Neural cell (in vitro differentiated cells): ENCODE measurements around the gene FKBP2. TPM values are rescaled to one million over a fixed set of nuclear protein-coding genes. Genes with fewer than 3 reads are reported as not detected.

ENCODE experiments used
- H2AFZ ChIP-seq: fragments of 200-600, 300-800 bp; sonication (generic), shearing (Covaris generic); 2 replicates; pipeline ENCODE4 v1.6.0; 2014; ENCODE audit warnings: low read depth, mild to moderate bottlenecking, antibody characterized with exemption, low read length, moderate library complexity
- H3F3A ChIP-seq: fragments of 200-600 bp; shearing (Covaris generic); 2 replicates; pipeline ENCODE4 v1.6.1; 2016; ENCODE audit warnings: mild to moderate bottlenecking, moderate library complexity, mixed read lengths, antibody characterized with exemption, low read length; ENCODE audit not compliant: insufficient read depth, poor library complexity, severe bottlenecking
- H3K27ac ChIP-seq: fragments of 200-600, 300-800 bp; sonication (generic), shearing (Covaris generic); 2 replicates; pipeline ENCODE4 v1.5.1; 2014; ENCODE audit warnings: mild to moderate bottlenecking, low read length, moderate library complexity
- H3K27me3 ChIP-seq: fragments of 300-800, 200-600 bp; sonication (generic), shearing (Covaris generic); 2 replicates; pipeline ENCODE4 v1.6.0; 2014; ENCODE audit warnings: mild to moderate bottlenecking, low read depth, low read length, moderate library complexity; ENCODE audit not compliant: insufficient read depth
- H3K36me3 ChIP-seq: fragments of 300-800, 200-600 bp; sonication (generic), shearing (Covaris generic); 2 replicates; pipeline ENCODE4 v1.5.1; 2014; ENCODE audit warnings: mild to moderate bottlenecking, antibody characterized with exemption, low read length, moderate library complexity; ENCODE audit not compliant: insufficient read depth
- H3K4me2 ChIP-seq: fragments of 300-800, 200-600 bp; sonication (generic), shearing (Covaris generic); 2 replicates; pipeline ENCODE4 v1.6.0; 2014; ENCODE audit warnings: mild to moderate bottlenecking, low read length
- H3K4me3 ChIP-seq: fragments of 300-800, 200-600 bp; sonication (generic), shearing (Covaris generic); 2 replicates; pipeline ENCODE4 v1.5.1; 2014; ENCODE audit warnings: mild to moderate bottlenecking, low read length, moderate library complexity
- H3K79me2 ChIP-seq: fragments of 200-600 bp; shearing (Covaris generic); replicated peaks from 2 replicates; pipeline ENCODE4 v1.6.0; 2014; ENCODE audit warnings: mild to moderate bottlenecking, low read length, moderate library complexity; ENCODE audit not compliant: insufficient read depth
- H3K9ac ChIP-seq: fragments of 300-800, 200-600 bp; sonication (generic), shearing (Covaris generic); 2 replicates; pipeline ENCODE4 v1.6.1; 2016; ENCODE audit warnings: mild to moderate bottlenecking, low read length, mixed read lengths
- H3K9me2 ChIP-seq: fragments of 200-600 bp; shearing (Covaris generic); 2 replicates; pipeline ENCODE4 v1.6.1; 2016; ENCODE audit warnings: mild to moderate bottlenecking, low read length, mixed read lengths; ENCODE audit not compliant: insufficient read depth
- H3K9me3 ChIP-seq: fragments of 200-600, 300-800 bp; sonication (generic), shearing (Covaris generic); 2 replicates; pipeline ENCODE4 v1.6.1; 2016; ENCODE audit warnings: mild to moderate bottlenecking, mixed run types, low read length, moderate library complexity, mixed read lengths
- H4K20me1 ChIP-seq: fragments of 200-600 bp; shearing (Covaris generic); 2 replicates; pipeline ENCODE4 v1.6.1; 2016; ENCODE audit warnings: mild to moderate bottlenecking, mixed run types; ENCODE audit not compliant: insufficient read depth
- EP300 ChIP-seq: fragments of 450-650 bp; conservative IDR thresholded peaks from 2 replicates; pipeline ENCODE4 v1.6.1; 2014; ENCODE audit warnings: antibody characterized with exemption, mild to moderate bottlenecking, moderate library complexity; ENCODE audit not compliant: poor library complexity, severe bottlenecking
- EZH2 ChIP-seq: fragments of 200-600, 300-800 bp; shearing (Covaris generic), sonication (generic); IDR thresholded peaks from 2 replicates; pipeline ENCODE4 v1.6.1; 2014; ENCODE audit warnings: antibody characterized with exemption, low read length, borderline replicate concordance, mild to moderate bottlenecking; ENCODE audit not compliant: insufficient read depth, poor library complexity, severe bottlenecking
- MXI1 ChIP-seq: fragments of 450-650 bp; conservative IDR thresholded peaks from 2 replicates; pipeline ENCODE4 v1.6.1; 2014; ENCODE audit warnings: antibody characterized with exemption, mild to moderate bottlenecking; ENCODE audit not compliant: poor library complexity, severe bottlenecking
- POLR2AphosphoS5 ChIP-seq: IDR thresholded peaks from 2 replicates; pipeline ENCODE4 v1.6.1; 2012
- RAD21 ChIP-seq: fragments of 450-650 bp; conservative IDR thresholded peaks from 2 replicates; pipeline ENCODE4 v1.6.1; 2014; ENCODE audit warnings: antibody characterized with exemption, mild to moderate bottlenecking, moderate library complexity
- SMC3 ChIP-seq: fragments of 450-650 bp; conservative IDR thresholded peaks from 2 replicates; pipeline ENCODE4 v1.6.1; 2014; ENCODE audit warnings: antibody characterized with exemption, mild to moderate bottlenecking, moderate library complexity; ENCODE audit not compliant: poor library complexity
- TAF1 ChIP-seq: IDR thresholded peaks from 2 replicates; pipeline ENCODE4 v1.6.1; 2012; ENCODE audit warnings: low read depth
- polyA plus RNA-seq: library from polyadenylated mRNA; depleted of rRNA; stranded (reverse); fragments of >200 nt; gene quantifications from 2 replicates; pipeline ENCODE4 v1.2.3, GENCODE V29; 2014
- TF ChIP-seq, protein P1 (sequence below): IDR thresholded peaks from 2 replicates; pipeline ENCODE4 v1.6.1; 2012; ENCODE audit warnings: borderline replicate concordance
- TF ChIP-seq, protein P2 (sequence below): fragments of 450-650 bp; IDR thresholded peaks from 2 replicates; pipeline ENCODE4 v1.5.1; 2014; ENCODE audit warnings: antibody characterized with exemption, mild to moderate bottlenecking, moderate library complexity; ENCODE audit not compliant: poor library complexity, severe bottlenecking

Gene FKBP2
- polyA plus RNA-seq, 1 donor from 2014 or later = 47.4 TPM

DNA sequence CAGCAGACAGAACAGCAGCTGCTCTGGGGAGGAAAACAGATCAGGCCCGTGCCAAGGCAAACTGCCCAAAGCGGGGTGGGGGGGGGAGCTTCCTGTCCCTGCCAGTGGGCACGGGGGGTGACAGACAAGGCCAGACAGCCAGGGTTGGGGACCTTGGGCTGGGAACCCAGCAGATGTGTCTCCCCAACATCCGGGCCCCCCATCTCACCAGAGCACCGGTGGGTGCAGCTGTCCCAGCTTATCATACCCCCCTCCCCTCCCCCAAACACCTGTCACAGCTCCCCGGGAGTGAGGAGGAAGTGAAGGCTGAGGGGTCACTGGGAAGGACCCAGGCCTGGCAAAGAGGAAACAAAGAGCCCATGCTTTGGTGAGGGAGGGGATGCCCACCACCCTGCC, 4.5 kb downstream of the FKBP2 start:
- peak overlapping the region; percentile 85 for H3K9ac ChIP-seq
- peak overlapping the region; percentile 57 for H3K27ac ChIP-seq
- no peaks in the 10 kb centered on the region for H3K27me3 ChIP-seq
- no peak overlapping the region for H2AFZ ChIP-seq
- H3K79me2 ChIP-seq = peaks cover 13% of the 10 kb centered on the region
- H3K4me3 ChIP-seq = peak overlapping the region; percentile 99
- no peaks in the 10 kb centered on the region for H3K9me2 ChIP-seq
- no peaks in the 10 kb centered on the region for H4K20me1 ChIP-seq
- H3K4me2 ChIP-seq = peak overlapping the region; percentile 89
- no peaks in the 10 kb centered on the region for H3K36me3 ChIP-seq
- H3F3A ChIP-seq = no peaks in the 10 kb centered on the region
- H3K9me3 ChIP-seq = no peaks in the 10 kb centered on the region
- TF ChIP-seq POLR2AphosphoS5 (no peak), RAD21 (no peak), EP300 (no peak), EZH2 (no peak), SMC3 (no peak), TAF1 (no peak), MXI1 (no peak)
- TF ChIP-seq, protein P1, sequence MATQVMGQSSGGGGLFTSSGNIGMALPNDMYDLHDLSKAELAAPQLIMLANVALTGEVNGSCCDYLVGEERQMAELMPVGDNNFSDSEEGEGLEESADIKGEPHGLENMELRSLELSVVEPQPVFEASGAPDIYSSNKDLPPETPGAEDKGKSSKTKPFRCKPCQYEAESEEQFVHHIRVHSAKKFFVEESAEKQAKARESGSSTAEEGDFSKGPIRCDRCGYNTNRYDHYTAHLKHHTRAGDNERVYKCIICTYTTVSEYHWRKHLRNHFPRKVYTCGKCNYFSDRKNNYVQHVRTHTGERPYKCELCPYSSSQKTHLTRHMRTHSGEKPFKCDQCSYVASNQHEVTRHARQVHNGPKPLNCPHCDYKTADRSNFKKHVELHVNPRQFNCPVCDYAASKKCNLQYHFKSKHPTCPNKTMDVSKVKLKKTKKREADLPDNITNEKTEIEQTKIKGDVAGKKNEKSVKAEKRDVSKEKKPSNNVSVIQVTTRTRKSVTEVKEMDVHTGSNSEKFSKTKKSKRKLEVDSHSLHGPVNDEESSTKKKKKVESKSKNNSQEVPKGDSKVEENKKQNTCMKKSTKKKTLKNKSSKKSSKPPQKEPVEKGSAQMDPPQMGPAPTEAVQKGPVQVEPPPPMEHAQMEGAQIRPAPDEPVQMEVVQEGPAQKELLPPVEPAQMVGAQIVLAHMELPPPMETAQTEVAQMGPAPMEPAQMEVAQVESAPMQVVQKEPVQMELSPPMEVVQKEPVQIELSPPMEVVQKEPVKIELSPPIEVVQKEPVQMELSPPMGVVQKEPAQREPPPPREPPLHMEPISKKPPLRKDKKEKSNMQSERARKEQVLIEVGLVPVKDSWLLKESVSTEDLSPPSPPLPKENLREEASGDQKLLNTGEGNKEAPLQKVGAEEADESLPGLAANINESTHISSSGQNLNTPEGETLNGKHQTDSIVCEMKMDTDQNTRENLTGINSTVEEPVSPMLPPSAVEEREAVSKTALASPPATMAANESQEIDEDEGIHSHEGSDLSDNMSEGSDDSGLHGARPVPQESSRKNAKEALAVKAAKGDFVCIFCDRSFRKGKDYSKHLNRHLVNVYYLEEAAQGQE = no peak
- TF ChIP-seq, protein P2, sequence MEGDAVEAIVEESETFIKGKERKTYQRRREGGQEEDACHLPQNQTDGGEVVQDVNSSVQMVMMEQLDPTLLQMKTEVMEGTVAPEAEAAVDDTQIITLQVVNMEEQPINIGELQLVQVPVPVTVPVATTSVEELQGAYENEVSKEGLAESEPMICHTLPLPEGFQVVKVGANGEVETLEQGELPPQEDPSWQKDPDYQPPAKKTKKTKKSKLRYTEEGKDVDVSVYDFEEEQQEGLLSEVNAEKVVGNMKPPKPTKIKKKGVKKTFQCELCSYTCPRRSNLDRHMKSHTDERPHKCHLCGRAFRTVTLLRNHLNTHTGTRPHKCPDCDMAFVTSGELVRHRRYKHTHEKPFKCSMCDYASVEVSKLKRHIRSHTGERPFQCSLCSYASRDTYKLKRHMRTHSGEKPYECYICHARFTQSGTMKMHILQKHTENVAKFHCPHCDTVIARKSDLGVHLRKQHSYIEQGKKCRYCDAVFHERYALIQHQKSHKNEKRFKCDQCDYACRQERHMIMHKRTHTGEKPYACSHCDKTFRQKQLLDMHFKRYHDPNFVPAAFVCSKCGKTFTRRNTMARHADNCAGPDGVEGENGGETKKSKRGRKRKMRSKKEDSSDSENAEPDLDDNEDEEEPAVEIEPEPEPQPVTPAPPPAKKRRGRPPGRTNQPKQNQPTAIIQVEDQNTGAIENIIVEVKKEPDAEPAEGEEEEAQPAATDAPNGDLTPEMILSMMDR = no peak

DNA sequence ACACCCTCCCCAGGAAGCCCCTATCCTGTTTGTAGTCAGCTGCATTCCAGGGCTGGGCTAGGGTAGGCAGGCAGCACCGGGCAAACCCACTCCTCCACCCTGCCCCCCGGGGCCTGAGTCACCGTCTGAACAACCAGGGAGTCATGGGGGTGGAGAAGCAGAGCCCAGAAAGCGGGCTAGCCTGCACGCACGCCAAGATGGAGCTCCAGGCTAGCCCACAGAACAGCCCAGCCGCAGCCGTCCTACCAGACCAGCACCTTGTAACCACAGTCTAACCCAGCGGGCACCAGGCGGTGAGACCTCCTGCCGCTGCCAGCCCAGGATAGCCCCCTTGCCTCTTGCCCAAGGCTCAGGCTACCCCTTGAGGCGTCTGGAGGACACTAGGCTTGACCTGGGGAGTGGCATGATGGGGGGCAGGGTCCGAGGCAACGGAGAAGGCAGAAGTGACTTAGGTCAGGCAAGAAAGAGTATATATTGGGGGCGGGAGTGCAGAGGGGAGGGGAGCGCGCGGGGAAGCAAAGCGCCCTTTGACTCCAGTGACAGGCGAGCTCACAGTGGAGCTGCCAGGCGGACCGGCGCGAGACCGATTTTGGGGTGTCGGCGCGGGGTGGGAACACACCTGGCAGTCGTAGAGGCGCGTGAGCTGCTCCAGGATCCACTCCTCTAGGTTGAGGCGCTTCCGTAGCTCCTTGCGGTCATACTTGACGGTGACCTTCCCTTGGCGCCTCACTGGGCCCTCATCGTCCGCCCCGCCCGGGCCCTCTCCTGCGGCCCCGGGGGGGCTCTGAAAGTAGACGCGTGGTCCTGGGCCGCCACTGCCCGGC, 5.1 kb downstream of the FKBP2 start:
- Histone ChIP-seq H2AFZ (no peak overlapping the region), H3K9ac (peak overlapping the region; percentile 85), H3F3A (no peaks in the 10 kb centered on the region)

More for the DNA sequence above, 5.1 kb downstream of the FKBP2 start:
- Histone ChIP-seq H3K27me3 (peaks cover under 1% of the 10 kb centered on the region), H3K27ac (peak overlapping the region; percentile 57), H3K9me3 (no peaks in the 10 kb centered on the region), H3K9me2 (no peaks in the 10 kb centered on the region), H3K4me3 (peak overlapping the region; percentile 99), H3K4me2 (peak overlapping the region; percentile 89), H3K36me3 (no peaks in the 10 kb centered on the region), H3K79me2 (peaks cover 13% of the 10 kb centered on the region), H4K20me1 (no peaks in the 10 kb centered on the region)
- TF ChIP-seq, protein P1 = no peak
- TF ChIP-seq EZH2 (no peak), SMC3 (no peak), TAF1 (no peak), RAD21 (no peak), POLR2AphosphoS5 (no peak), MXI1 (no peak), EP300 (no peak)
- TF ChIP-seq, protein P2 = no peak
